OCI-LY7 (cell line): Measurements from ENCODE around the gene GUCY1A2.

Experiments
- CTCF ChIP-seq: fragments of 200-600 bp; sonication (generic); conservative IDR thresholded peaks from 2 replicates; pipeline ENCODE4 v1.5.1; 2014; ENCODE audit warnings: mild to moderate bottlenecking, antibody characterized with exemption, low read length, moderate library complexity, mixed read lengths
- EZH2phosphoT487 ChIP-seq: fragments of 200-600 bp; sonication (generic); IDR thresholded peaks from 2 replicates; pipeline ENCODE4 v1.6.1; 2018; ENCODE audit warnings: low read depth, borderline replicate concordance, mild to moderate bottlenecking, mixed run types, antibody characterized with exemption, low read length, moderate library complexity, mixed read lengths

- no peak for TF ChIP-seq CTCF
- no peak for TF ChIP-seq EZH2phosphoT487
Measured at GRCh38 chr11:106872246-106872645, 146.0 kb downstream of the GUCY1A2 start.
